22Rv1 (cell line): ENCODE data around the gene SORCS2.

ENCODE experiments used
- ZFX ChIP-seq: fragments of 450-650 bp; IDR thresholded peaks from 2 replicates; pipeline ENCODE4 v1.6.1; 2017; ENCODE audit warnings: antibody characterized with exemption, borderline replicate concordance
- TF ChIP-seq, protein P1 (sequence below): fragments of 450-650 bp; IDR thresholded peaks from 2 replicates; pipeline ENCODE4 v1.5.1; 2017; ENCODE audit warnings: mild to moderate bottlenecking

DNA sequence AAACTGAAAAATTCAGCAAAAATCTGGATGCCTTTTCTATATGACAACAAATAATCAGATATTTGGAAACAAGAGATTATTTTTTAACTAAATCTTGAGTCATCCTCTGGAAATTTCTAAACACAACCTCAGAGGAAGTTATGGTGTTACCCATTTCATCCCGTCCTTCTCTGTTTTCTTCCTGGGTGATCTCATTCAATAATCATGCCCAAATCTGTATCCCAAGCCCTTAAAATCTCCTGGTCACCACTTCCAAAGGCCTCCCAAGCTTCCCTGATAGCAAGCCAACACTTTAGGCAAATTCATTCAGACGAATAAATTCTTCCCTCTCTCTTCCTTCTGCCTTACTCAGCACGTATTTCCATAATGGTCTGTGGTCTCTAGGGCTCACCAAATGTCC is 9.7 kb upstream of the SORCS2 start:
- TF ChIP-seq, protein P1, sequence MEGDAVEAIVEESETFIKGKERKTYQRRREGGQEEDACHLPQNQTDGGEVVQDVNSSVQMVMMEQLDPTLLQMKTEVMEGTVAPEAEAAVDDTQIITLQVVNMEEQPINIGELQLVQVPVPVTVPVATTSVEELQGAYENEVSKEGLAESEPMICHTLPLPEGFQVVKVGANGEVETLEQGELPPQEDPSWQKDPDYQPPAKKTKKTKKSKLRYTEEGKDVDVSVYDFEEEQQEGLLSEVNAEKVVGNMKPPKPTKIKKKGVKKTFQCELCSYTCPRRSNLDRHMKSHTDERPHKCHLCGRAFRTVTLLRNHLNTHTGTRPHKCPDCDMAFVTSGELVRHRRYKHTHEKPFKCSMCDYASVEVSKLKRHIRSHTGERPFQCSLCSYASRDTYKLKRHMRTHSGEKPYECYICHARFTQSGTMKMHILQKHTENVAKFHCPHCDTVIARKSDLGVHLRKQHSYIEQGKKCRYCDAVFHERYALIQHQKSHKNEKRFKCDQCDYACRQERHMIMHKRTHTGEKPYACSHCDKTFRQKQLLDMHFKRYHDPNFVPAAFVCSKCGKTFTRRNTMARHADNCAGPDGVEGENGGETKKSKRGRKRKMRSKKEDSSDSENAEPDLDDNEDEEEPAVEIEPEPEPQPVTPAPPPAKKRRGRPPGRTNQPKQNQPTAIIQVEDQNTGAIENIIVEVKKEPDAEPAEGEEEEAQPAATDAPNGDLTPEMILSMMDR = no peak
- no peak for TF ChIP-seq ZFX
